Thoracic aorta (tissue), 2 donors: ENCODE results near the gene CAMSAP1. TPM values are rescaled to one million over a fixed set of nuclear protein-coding genes. Genes with fewer than 3 reads are reported as not detected.

Experiments used
- ATAC-seq: fragments of 150-250 bp; one replicate; pipeline ENCODE4 v1.8.0; 2017; ENCODE audit warnings: low read depth; ENCODE audit not compliant: insufficient number of reproducible peaks, low FRiP score
- DNase-seq: peaks from one replicate; pipeline ENCODE4 v3.0.0-alpha.2; 2020; ENCODE audit warnings: low spot score
- H3K27ac ChIP-seq, 2 donors: fragments of 200-600 bp; sonication (generic); 1 replicate in 1 of 2; 2 replicates in 1 of 2; pipeline ENCODE4 v1.5.1; 2016; ENCODE audit warnings: mild to moderate bottlenecking in 2 of 2, moderate library complexity in 2 of 2
- H3K27me3 ChIP-seq: fragments of 200-600 bp; sonication (generic); replicated peaks from 2 replicates; pipeline ENCODE4 v1.6.0; 2016; ENCODE audit warnings: mild to moderate bottlenecking; ENCODE audit not compliant: insufficient read depth
- H3K36me3 ChIP-seq: fragments of 200-600 bp; sonication (generic); one replicate; pipeline ENCODE4 v1.5.1; 2016
- H3K4me1 ChIP-seq, 2 donors: fragments of 200-600 bp; sonication (generic); 1 replicate in 1 of 2; 2 replicates in 1 of 2; pipeline versions ENCODE4 v1.5.1 to v1.6.0; 2016; ENCODE audit warnings: low read depth in 2 of 2, mild to moderate bottlenecking in 1 of 2; ENCODE audit not compliant: control insufficient read depth in 1 of 2
- H3K4me3 ChIP-seq: fragments of 200-600 bp; sonication (generic); 2 replicates; pipeline ENCODE4 v1.5.1; 2016; ENCODE audit warnings: mild to moderate bottlenecking
- H3K9me3 ChIP-seq: fragments of 200-600 bp; sonication (generic); 2 replicates; pipeline ENCODE4 v1.5.1; 2016
- total RNA-seq, 2 donors: library from RNA; depleted of rRNA; stranded (reverse); fragments of >200 nt; gene quantifications; one replicate each; pipeline versions ENCODE4 v1.1.0 to v1.2.3, GENCODE V29; 2016
- TF ChIP-seq, protein P1 (sequence below): fragments of 200-600 bp; sonication (generic); IDR thresholded peaks from one replicate; pipeline ENCODE4 v1.5.1; 2019; ENCODE audit warnings: antibody characterized with exemption

CAMSAP1 gene
- total RNA-seq, 2 donors from 2014 or later: 19.1 to 20.2 TPM

DNA sequence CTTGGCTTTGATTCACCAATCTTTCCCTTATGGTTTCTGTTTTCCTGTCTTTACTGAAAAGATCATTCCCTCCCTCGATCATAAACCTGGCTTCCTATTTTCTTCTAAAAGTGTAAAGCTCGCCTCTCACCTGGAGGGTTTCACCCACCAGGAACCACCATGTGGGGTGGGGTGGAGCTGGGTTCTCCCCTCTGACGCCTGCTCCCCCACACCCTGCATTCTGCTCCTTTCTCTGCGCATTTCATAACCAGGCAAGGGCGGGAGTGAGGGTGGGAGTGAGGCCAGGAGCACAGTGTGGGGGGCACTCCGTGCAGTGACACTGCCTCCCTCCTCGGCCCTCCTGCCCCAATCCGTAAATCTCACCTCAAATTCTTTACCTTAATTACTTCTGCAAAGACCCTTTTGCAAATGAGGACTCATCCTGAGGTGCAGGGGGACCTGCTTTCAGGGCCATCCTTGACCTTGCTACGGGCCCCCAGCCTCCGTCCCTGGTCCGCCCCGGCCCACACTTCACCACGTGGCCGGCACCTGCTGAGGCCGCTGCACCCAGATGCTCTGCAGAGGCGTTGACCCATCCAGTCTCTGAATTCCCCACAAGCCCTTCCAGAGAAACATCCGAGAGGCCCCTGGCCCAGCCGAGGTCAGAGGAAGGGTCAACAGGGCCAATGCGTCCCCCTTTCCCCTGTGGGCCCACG, 146.0 kb downstream of the CAMSAP1 start:
- H3K27me3 ChIP-seq: no peaks in the 10 kb centered on the region
- no peak overlapping the region for H3K27ac ChIP-seq
- no peak for ATAC-seq
- H3K36me3 ChIP-seq: no peaks in the 10 kb centered on the region
- no peak for DNase-seq
- H3K9me3 ChIP-seq: peaks cover 12% of the 10 kb centered on the region
- no peaks in the 10 kb centered on the region for H3K4me1 ChIP-seq
- H3K4me3 ChIP-seq: no peak overlapping the region
- TF ChIP-seq, protein P1, sequence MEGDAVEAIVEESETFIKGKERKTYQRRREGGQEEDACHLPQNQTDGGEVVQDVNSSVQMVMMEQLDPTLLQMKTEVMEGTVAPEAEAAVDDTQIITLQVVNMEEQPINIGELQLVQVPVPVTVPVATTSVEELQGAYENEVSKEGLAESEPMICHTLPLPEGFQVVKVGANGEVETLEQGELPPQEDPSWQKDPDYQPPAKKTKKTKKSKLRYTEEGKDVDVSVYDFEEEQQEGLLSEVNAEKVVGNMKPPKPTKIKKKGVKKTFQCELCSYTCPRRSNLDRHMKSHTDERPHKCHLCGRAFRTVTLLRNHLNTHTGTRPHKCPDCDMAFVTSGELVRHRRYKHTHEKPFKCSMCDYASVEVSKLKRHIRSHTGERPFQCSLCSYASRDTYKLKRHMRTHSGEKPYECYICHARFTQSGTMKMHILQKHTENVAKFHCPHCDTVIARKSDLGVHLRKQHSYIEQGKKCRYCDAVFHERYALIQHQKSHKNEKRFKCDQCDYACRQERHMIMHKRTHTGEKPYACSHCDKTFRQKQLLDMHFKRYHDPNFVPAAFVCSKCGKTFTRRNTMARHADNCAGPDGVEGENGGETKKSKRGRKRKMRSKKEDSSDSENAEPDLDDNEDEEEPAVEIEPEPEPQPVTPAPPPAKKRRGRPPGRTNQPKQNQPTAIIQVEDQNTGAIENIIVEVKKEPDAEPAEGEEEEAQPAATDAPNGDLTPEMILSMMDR: no peak

DNA sequence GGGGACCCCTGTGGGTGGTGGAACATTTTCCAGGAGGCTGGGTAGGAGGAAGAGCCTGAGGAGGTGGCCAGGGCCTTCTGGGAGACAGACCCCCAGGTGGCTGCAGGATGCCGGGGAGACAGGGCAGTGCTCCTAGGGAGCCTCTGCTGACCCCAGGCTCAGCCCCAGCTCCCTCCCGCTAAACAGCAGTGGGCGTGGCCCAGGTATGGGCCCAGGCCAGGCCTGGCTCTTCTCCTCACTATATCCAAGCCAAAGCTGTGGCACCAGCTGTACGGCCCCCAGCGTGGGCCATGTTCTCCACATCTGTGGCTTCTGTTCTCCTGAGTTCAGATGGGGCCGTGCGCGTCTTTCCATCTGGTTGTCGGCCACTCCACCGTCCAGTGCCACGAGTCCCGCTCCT, 146.9 kb downstream of the CAMSAP1 start:
- Histone ChIP-seq H3K27ac (no peak overlapping the region), H3K27me3 (no peaks in the 10 kb centered on the region), H3K9me3 (peaks cover 3% of the 10 kb centered on the region), H3K36me3 (no peaks in the 10 kb centered on the region), H3K4me3 (no peak overlapping the region), H3K4me1 (no peaks in the 10 kb centered on the region)
- DNase-seq (no peak), ATAC-seq (no peak)
- TF ChIP-seq, protein P1: no peak

DNA sequence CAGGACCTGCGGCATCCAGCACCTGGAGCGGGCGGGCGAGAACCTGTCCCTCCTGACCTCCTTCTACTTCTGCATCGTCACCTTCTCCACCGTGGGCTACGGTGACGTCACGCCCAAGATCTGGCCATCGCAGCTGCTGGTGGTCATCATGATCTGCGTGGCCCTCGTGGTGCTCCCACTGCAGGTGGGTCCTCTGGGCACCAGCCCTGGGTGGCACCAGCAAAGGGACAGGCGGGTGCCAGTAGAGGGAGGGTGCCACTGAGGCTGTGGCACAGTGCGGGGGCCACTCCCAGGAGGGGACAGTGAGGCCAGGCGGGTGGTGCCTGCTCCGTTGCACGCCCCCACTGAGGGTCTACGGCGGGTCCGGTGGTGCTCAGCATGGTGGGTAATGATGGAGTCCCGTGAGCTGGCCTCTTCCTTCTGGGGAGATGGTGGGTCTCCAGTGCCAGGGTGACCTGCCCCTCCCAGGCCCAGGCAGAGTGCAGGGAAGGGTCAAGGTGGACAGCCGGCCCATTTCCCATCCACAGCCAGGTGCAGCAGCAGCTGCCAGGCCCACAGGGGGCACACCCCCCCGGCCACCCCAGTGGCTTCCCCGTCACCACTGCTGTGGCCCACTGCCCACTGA, 147.6 kb downstream of the CAMSAP1 start:
- Histone ChIP-seq H3K27ac (no peak overlapping the region), H3K27me3 (no peaks in the 10 kb centered on the region), H3K4me3 (no peak overlapping the region), H3K36me3 (no peaks in the 10 kb centered on the region), H3K9me3 (no peaks in the 10 kb centered on the region), H3K4me1 (no peaks in the 10 kb centered on the region)
- TF ChIP-seq, protein P1: no peak
- ATAC-seq: no peak
- DNase-seq: no peak

DNA sequence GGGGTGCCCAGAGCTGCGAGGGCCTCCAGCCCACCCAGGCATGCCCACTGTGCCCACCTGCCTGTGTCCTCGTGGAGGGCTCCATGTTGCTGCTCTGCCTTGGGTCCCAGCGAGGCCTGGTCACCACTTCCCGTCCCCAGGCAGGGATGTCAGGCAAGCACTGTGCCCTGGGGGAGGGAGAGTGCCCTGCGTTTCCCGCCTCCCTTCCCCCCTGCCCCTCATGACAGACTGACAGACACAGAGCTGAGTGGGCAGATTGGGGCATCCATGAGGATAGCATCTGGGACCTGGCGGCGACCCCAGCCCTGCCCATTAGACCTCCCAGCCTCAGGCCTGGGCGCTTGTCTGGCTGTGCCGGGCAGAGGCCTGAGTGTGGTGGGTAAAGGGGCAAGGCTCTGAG, 148.5 kb downstream of the CAMSAP1 start:
- Histone ChIP-seq H3K4me1 (no peaks in the 10 kb centered on the region), H3K36me3 (no peaks in the 10 kb centered on the region), H3K27me3 (no peaks in the 10 kb centered on the region), H3K4me3 (no peak overlapping the region), H3K27ac (no peak overlapping the region), H3K9me3 (no peaks in the 10 kb centered on the region)
- TF ChIP-seq, protein P1: no peak
- DNase-seq: no peak
- ATAC-seq: no peak

Other genes with a start within 250 kb of the CAMSAP1 start
- not detected for gene LCN9, start 244.2 kb downstream of the CAMSAP1 start, total RNA-seq
- gene SOHLH1, start 208.1 kb downstream of the CAMSAP1 start, total RNA-seq: not detected
- gene KCNT1, start 205.4 kb downstream of the CAMSAP1 start, total RNA-seq: under 1 TPM; 0.28 to 0.54 TPM
- gene UBAC1, start 53.8 kb upstream of the CAMSAP1 start, total RNA-seq: 10 to 100 TPM; 37.9 to 39.3 TPM
- 10 to 100 TPM; 69.2 to 79.7 TPM for gene NACC2, start 187.7 kb upstream of the CAMSAP1 start, total RNA-seq
- gene TMEM250, start 211.3 kb upstream of the CAMSAP1 start, total RNA-seq: 10 to 100 TPM; 38.9 to 40.1 TPM